Right kidney (tissue), 9 donors: ENCODE results near the gene NUP93.
A peak's percentile ranks its signal among the peaks of the same experiment; 100 is the strongest.

Experiments
- DNase-seq: peaks from one replicate; pipeline ENCODE4 v3.0.0-alpha.2; 2016
- long read RNA-seq, 8 donors: transcript quantifications; one replicate each; lab custom pipeline, GENCODE V29; 2026

Gene NUP93
- long read RNA-seq, donor 1, transcript NUP93-201 (22 exons, 2,741 nt) = major isoform, 5 of 9 reads
- long read RNA-seq, donor 1, partial matches to known transcripts = 0 of 9 reads
- long read RNA-seq, donor 1, other reads (novel, unspliced or antisense) = 0 of 9 reads
- long read RNA-seq, donor 2, partial matches to known transcripts = 9 of 12 reads
- long read RNA-seq, donor 2, other reads (novel, unspliced or antisense) = 0 of 12 reads
- long read RNA-seq, donor 3, partial matches to known transcripts = 7 of 14 reads
- long read RNA-seq, donor 3, other reads (novel, unspliced or antisense) = 0 of 14 reads
- long read RNA-seq, donor 4, transcript NUP93-201 (22 exons, 2,741 nt) = major isoform, 6 of 29 reads
- long read RNA-seq, donor 4, transcript NUP93-206 (2 exons, 458 nt) = minor isoform, 5 of 29 reads
- long read RNA-seq, donor 4, partial matches to known transcripts = 14 of 29 reads
- long read RNA-seq, donor 4, other reads (novel, unspliced or antisense) = 0 of 29 reads
- long read RNA-seq, donor 5, partial matches to known transcripts = 8 of 14 reads
- long read RNA-seq, donor 5, other reads (novel, unspliced or antisense) = 0 of 14 reads
- long read RNA-seq, donor 6, transcript NUP93-201 (22 exons, 2,741 nt) = major isoform, 5 of 26 reads
- long read RNA-seq, donor 6, partial matches to known transcripts = 15 of 26 reads
- long read RNA-seq, donor 6, other reads (novel, unspliced or antisense) = 0 of 26 reads
- long read RNA-seq, donor 7 = 0 reads
- long read RNA-seq, donor 8, transcript NUP93-201 (22 exons, 2,741 nt) = major isoform, 6 of 20 reads
- long read RNA-seq, donor 8, partial matches to known transcripts = 7 of 20 reads
- long read RNA-seq, donor 8, other reads (novel, unspliced or antisense) = 0 of 20 reads

DNA sequence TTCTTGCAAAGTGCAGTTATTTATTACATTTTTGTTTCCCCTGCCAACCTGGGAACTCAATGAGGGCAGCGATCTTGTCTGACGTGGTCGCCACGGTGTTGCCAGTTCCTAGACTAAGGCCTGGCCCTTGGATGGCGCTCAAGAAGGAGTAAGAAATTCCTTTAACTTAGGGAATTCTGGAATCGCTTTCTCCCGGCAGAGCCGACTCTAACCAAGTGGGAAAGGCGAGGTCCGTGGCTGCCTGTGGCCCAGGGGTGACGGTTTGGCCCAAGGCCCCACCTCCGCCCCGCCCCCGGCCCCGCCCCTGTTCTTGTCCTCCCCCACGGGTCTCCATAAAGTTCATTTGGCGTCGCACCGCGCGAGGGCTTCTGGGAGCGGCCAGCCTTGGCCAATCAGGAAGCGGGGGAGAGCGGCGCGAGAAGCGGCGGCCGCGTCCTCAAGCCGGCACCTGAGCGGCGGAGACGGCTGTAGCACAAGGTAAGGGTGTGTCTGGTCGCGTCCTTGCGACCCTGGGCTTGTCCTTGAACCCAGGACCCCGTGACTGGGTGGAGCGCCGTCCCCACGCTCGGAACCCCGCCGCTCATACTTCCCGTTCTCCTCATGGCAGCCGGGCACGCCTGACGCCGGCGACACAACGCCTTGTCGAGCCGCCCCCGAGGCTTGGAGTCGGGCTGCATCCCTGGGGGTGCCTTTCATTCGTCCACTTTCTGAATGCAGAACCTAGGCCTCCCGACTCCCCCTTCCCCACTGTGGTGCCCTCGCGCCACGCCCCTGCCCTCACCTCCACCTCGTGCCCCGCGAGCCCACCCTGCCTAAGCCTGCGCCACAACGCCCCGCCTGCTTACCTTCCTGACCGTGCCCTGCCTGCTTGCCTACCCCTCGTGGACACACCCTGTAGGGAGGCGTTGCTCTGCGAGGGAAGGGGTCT is at the start of gene NUP93:
Gene NUP93 (plus strand): TSS at position 395 of the 928 bp plus-strand sequence. CDS start 18,119 bp downstream, outside the sequence.
- DNase-seq = peak; percentile 89

DNA sequence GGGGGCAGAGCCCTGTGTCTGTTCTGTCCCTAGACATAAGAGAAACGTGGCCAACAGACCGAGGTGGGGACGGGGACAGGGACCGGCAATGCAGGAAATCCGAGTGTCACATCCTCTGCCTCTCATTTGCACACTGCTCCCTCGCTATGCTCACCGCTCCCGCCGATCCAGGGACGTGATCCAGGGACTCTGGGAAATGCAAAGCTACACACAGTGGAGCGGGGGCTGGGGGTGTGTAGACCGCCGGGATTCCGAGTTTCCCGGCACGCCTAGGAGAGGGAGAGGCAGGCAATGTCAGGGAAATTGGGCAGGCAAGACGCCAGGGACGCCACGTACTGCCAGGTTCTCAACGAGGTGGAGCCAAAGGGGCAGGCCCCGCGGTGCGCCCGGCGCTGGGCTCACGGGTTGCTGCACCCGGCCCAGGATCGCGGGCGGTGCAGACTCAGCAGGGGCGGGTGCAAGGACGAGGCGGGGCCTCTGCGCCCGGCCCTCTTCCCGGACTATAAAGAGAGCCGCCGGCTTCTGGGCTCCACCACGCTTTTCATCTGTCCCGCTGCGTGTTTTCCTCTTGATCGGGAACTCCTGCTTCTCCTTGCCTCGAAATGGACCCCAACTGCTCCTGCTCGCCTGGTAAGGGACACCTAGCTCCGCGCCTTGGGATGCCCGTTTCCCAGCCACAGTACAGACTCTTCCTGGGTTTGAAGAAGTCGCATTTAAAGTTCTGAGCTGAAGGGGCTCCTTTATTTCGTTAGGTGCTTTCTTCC is 47.8 kb upstream of the NUP93 start, which contains the start of gene MT1X:
Gene MT1X (plus strand): TSS at position 532 of the 764 bp plus-strand sequence. CDS start 71 bp downstream, at position 603.
- DNase-seq = peak; percentile 88

DNA sequence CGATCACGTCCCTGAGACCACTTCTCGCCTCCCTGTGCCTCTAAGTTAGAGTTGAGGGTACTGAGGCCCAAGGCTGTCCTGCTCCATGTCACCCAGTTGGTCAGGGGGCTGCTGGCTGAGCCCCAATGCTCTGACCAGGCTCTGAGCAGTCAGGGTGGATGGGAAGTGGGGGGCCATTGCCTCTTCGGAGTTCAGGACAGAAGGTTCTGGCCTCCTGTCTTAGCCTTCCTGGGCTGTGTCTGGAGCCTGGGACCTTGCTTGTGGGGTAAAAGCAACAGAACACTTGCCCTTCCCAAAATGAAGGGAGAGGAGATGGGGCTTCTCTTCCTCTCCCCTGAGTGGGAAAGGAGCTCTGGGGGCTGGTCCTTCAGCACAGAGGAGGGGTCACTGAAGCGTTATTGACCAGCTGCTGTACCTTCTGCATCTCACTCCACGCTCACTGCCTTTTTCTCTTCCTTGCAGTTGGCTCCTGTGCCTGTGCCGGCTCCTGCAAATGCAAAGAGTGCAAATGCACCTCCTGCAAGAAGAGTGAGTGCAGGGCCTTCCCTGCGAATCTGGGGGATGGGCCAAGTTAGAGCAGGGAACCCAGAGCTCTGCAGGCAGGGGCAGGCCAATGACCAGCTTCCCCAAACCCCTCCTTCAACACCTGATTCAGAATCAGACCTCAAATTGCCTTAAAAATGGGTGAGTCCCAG is 47.1 kb upstream of the NUP93 start:
- peak; percentile 12 for DNase-seq

DNA sequence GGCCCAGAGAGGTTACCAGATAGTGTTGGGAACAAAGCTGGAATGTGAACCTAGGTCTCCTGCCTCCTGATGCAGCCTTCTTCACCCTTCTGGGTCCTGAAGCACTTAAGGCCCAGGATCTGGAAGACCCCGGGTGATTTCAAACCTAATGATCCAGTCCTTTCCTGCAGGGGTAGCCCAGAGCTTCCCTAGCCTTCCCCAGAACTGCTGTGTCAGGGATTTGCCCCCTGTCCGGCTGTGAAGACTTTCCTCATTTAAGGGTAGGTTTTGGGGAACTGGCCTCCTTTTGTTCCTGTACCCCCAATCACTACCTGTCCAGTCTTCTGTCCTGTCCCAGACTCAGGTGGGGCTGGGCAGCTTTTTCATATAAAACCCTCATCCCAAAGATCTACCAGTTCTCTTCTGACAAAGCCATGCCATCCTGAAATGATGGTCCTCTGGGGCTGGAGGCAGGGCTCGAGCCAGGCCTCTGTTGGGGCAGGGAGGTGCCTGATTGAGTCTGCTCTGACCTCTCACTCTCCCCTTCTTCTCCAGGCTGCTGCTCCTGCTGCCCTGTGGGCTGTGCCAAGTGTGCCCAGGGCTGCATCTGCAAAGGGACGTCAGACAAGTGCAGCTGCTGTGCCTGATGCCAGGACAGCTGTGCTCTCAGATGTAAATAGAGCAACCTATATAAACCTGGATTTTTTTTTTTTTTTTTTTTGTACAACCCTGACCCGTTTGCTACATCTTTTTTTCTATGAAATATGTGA is 46.3 kb upstream of the NUP93 start:
- DNase-seq = no peak

DNA sequence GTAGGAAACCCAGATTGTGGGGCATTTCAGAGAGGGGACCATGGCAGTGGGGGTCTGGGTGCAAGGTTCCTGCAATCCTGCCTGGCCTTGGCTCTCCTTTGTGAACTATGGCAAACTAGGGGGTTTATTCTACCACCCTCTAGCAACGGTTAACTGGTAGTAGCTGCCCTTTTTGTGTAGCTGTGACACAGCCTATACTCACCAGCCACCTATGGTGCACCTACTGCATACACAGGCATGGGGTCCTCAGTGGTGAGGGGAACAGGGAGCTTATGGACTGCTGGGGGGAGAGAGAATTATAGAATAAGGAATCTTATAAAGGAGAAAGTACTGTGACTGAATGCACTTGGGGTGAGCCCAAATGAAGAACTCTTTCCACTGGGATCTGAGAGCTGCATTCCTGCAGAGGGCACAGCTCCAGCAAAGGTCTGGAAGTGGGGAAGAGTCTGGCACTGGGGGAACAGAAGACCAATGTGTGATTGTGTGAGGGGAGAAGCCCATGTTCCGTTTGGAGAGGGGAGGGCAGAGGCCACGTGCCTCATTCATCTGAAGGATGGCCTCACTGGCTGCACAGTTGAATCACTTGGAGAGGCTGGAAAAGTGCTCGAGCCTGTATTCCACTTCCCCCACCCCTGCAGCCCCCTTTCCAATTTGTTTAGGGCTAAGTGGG is 45.5 kb upstream of the NUP93 start:
- no peak for DNase-seq

DNA sequence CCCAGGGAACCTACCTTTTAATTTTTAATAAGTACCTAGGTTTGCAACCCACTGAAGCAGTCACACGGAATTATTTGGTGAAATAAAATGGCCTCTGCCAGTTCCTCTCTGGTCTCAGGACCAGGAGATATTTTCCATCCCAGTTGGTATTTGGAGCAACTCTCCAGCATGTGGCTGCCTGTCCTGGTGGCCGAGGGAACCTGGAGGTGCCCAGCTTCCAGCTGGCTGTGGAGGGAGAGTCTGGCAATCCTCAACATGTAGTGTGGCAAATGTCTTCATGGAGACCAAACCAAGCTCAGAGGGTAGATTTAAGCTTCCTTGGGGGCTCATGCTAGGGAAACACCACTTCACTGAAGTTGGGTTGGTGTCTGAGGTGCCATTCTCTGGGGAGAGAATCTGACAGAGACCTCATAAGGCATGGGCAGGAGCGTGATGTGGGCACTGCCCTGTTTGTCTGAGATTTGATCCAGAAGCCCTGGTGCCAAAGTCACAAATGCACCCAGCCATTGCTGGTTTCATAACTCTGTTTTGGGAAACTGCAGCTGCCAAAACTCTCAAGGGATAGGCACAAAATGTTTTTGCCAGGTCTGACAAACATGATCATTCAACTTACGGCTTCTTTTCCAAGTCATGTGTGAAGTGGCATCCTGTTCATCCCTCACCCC is 44.9 kb upstream of the NUP93 start:
- no peak for DNase-seq

DNA sequence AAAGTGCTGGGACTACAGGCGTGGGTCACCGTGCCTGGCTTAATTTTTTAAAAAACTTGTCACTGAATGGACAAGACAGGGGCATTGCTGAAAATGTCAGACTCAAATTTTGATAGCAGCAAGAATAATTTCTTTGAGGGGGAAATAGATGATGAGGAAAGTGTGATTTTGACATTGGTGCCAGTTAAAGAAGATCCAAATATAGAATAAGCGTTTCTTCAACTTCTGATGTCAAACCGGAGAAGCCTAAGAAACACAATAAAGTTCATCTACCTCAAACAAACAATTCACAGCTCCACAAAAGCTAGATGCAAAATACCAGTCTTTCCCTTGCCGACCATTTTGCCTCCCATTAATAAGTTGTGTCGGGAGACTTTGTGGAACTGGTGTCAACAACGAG is 43.2 kb upstream of the NUP93 start:
- no peak for DNase-seq

DNA sequence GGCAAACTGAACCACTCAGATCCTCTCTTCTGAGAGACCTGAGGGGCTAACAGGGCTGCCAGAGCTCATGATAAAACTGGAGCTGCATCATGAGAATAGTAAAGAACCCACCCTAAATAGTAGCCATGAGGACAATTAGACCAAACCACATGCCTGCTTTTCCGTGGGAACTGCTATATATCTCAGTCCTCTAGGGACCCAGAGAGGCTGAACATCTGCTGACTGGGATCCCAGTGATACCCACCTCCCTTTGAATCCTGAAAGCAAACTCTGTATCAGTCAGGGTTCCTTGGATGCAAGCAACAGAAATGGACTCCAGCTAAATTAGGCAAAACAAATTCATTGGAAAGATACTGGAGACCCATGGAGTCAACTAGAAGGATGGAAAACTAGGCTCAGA is 41.2 kb upstream of the NUP93 start:
- no peak for DNase-seq

DNA sequence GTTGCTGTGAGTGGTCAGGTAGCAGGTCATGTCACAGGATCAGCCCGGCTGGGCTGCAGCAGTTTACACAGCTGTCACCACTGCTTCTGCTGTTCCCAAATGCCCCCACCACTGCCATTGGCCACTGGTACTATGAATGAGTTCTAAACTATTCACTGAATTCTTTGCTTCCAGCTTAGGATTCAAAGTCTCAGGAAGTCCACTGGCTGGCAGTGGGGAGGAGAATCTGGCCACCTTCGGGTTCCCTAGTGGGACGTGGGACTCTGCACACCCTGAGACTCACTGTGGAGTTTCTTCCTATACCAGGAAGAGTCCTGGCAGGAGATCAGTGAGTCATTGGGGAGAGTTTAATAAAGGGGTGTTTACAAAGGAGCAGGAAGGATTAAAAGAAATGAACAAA is 40.8 kb upstream of the NUP93 start:
- no peak for DNase-seq

DNA sequence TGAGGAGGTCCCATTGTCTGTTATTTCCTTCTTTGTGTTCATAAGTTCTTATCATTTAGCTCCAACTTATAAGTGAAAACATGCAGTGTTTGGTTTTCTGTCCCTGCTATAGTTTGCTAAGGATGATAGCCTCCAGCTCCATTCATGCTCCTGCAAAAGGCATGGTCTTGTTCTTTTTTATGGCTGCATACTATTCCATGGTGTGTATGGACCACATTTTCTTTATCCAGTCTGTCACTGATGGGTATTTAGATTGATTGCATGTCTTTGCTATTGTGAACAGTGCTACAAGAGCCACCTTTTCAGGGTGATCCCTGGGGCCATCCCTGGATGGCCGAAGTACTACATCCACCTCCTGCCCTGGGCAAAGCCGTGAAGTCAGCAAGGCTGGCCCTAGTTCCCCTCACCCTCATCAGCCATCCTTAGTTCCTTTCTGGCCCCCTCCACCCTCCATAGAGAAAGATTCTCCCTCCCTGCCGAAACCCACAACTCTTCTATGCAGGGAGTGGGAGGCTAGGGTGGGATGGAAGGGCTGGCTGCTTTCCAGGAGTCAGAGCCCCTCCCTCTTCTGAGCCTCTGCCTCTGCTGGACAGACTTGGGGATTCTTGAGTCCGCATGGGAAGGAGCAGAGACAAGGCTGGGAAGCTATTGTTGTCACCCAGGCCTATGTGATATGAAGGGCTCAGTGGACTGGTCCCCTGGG is 39.4 kb upstream of the NUP93 start:
- DNase-seq = no peak

DNA sequence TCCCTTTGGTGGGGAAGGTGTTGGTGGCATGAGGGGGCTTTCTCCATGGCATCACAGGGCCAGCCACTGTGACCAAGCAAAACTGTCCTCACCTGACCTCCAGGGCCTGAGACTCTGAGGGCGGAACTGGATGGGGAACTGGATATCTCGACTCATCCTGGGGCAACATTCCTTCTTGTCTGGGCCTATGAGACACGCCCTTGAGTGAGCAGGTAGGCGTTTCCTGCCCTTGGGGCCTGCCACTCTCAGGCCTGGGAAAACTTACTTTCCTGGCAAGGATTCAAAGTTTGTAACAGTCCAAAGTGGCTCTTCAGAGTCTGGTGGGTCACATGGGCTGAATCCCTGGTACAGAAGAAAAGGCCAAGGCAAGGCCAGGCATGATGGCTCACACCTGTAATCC is 38.0 kb upstream of the NUP93 start:
- no peak for DNase-seq

DNA sequence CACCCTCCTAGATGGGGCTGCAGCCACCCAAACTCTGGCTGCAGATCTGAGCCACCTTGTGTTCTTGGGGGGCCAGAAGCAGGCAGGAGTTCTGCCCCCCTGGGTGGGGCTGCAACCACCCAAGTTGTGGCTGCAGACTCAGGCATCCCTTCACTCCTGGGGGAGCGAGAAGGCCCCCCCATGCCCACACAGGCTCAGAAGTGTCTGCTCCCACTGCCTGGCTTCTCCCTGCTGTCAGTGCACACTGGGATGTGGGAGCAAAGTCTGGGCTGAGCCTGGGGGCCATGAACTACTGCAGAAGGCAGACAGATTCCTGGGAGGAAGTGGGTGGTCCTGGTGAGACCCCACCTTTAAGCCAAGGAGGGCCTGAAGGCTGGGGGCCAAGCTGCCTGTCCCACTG is 34.7 kb upstream of the NUP93 start:
- DNase-seq = no peak

DNA sequence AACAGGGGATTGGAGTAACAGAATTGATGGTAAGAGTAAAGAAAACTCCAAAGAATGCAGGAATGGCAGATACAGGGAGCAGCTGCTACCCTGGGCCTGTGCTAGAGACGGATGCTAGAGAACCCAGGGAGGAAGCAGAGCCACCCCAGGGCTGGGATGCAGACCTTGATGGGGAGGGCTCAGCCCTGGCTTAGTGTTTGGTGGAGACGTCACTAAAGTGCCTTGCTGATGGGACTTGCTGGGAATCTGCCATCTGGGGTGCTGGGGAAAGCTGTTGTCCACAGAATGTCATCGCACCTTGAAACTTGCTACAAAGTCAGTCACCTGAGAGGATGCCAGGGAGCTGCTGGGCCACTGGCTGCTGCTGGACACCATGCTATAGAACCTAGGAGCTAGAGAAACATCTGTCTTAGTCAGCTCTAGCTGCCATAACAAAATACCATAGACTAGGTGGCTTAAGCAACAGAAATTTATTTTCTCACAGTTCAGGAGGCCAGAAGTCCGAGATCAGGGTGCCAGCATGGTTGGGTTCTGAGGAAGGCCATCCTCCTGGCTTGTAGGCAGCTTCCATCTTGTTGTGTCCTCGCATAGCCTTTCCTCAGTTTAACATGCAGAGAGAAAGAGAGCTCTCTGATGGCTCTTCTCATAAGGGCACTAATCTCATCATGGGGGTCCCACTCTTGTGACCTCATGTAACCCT is 32.3 kb upstream of the NUP93 start:
- no peak for DNase-seq

DNA sequence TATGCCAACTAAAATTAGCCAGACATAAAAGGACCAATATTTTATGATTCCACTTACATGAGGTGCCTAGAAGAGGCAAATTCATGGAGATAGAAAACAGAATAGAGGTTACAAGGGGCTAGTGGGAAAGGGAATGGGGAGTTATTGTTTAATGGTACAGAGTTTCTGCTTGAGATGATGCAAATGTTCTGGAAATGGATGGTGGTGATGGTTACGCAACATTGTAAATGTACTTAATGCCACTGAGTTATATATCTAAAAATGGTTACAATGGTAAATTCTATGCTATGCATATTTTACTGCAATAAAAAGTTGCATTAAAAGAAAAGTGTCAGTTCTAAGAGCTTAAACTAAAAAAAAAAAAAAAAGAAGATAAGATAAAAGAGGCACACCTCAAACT is 29.7 kb upstream of the NUP93 start:
- no peak for DNase-seq

DNA sequence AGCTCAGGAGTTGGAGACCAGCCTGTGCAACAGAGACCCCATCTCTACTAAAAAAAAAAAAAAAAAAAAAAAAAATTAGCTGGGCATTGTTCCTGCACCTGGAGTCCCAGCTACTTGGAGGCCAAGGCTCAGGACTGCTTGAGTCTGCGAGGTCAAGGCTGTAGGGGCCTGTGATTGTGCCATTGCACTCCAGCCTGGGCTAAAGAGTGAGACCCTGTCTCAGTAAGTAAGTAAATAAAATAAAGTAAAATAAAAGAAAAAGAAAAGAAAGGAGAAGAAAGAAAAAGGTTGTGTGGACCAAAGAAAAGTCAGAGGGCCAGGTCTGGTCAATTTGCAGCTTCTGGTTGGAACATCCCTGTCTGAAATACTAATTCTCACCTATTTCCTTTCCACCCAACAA is 29.3 kb upstream of the NUP93 start:
- DNase-seq = no peak

DNA sequence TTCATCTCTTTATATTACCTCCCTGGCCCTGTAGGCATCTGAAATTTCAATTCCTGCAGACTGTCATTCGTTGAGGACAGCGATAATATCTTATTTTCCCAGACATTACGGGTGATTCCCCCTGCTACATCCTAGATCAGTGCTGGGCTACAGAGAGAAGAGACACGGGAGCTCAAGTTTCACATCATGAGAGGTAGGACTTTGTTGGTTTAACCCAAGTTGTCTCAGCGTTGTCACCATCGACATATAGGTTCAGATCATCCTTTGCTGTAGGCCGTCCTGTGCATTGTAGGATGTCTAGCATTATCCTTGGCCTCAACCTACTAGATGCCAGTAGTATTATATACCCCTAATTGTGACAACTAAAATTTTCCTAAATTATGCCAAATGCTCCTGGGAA is 28.4 kb upstream of the NUP93 start:
- DNase-seq = no peak

DNA sequence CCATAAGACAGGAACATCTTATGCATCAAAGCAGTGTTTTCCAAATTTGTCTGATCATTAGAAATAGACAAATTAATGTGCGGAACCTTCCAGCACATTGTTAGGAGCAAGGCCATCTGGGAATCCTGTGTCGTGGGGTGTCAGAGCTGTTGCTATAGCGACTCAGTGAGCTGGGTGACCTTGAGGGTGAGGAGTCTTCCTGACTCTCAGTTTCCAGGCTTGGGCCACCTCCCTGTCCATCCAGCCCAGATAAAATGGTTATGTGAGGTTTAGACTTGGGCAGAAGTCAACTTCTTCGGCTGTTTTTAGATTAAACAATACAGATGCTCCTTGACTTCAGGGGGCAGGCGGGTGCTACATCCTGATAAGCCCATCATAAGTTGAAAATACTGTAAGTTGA is 27.1 kb upstream of the NUP93 start:
- DNase-seq = no peak
